KOPT-K1 (cell line): ENCODE results near the gene SGMS1.

Experiments used
- H3K27ac ChIP-seq: fragments of 200-600 bp; sonication (generic); 2 replicates; pipeline ENCODE4 v1.5.1; 2016; ENCODE audit warnings: antibody characterized with exemption, mild to moderate bottlenecking, low read depth, low read length; ENCODE audit not compliant: poor library complexity, severe bottlenecking
- H3K36me3 ChIP-seq: fragments of 200-600 bp; sonication (generic); 2 replicates; pipeline ENCODE4 v1.5.1; 2017; ENCODE audit warnings: antibody characterized with exemption, mild to moderate bottlenecking, low read length, moderate library complexity; ENCODE audit not compliant: insufficient read depth
- H3K9me3 ChIP-seq: fragments of 200-600 bp; sonication (generic); 2 replicates; pipeline ENCODE4 v1.5.1; 2017; ENCODE audit warnings: antibody characterized with exemption, low read length, mild to moderate bottlenecking; ENCODE audit not compliant: insufficient read depth, poor library complexity, severe bottlenecking

The SGMS1 gene

DNA sequence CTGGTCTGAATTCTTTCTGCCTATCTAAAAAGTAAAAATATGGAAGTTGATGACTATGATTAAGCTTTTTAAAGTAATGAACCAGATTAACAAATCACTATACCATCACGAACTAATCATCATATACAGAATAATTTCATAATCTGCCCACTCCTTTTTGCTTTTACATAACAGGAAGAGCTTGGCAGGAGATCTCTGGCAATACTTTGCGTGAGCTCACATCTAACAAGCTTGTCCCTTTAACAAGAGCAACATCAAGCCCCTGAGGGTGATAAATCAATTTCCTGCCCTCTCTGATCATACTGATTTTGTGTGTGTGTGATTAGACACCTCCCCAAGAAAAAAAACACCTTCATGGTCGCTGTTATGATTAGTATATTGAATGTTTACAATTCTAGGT, 228.9 kb downstream of the SGMS1 start:
- H3K36me3 ChIP-seq = no peaks in the 10 kb centered on the region
- H3K9me3 ChIP-seq = no peaks in the 10 kb centered on the region
- no peak overlapping the region for H3K27ac ChIP-seq

DNA sequence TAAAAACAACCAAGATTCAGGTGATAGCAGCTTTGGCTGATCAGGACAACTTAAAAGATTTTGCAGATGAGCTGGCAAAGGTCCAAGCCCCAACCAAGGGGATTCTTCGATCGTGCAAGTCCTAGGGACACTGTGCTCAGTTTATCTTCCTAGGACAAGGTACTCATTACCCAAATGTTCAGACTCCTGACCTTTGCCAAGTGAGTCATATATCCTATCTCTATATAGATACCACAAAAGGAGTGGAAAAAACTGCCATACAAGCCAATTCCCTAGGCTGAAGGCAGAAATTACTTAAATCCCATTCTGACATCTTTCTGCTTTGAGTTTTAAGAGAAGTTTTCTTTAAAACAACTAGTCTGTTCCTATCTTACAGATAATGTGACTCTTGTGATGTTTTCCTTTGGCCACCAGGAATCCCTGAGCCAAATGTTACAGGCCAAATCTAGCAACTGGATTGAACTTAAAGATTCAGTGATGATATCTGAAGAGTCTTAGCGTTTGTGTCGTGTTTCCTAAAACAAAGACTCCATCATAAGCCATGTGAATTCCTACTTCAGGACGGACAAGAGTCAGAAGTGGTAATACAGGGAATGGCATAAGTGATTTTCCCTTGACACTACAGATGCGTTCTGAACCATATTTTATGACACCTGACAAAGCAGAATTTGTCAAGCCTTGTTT, 229.8 kb downstream of the SGMS1 start:
- H3K9me3 ChIP-seq = no peaks in the 10 kb centered on the region
- H3K36me3 ChIP-seq = no peaks in the 10 kb centered on the region
- no peak overlapping the region for H3K27ac ChIP-seq

DNA sequence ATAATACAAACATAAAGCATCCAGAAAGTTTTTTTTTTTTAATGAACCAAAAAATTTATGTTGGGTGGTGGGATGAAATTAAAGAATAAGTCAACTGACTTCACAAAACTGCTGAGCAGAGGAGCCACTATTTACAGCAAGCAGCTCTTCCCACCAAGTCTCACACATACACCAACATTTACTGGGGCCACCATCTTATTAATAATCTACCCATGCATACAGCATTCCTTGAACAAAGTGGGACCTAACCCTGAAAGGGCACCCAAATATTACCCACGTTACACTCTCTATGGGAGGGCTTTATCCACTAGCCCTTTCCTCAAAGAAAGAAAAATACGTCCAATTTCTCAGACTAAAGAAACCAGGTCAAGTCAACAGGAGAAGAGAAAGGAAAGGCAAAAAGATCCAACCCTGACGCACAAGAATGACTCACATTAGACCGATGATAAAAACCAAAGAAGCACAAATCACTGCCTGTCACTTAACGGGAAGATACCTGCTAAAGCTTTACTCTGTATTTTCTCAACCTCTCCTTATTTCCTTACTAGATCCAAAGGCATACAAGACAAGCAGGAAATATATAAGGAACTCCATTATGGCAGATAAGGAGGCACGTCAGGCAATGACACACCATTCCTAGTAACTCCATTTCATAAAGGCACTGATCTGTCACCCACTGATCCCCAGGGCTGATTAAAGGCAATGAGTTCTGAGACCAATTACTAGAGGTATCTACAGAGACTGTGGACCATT, 230.6 kb downstream of the SGMS1 start:
- H3K27ac ChIP-seq = no peak overlapping the region
- H3K36me3 ChIP-seq = no peaks in the 10 kb centered on the region
- no peaks in the 10 kb centered on the region for H3K9me3 ChIP-seq

DNA sequence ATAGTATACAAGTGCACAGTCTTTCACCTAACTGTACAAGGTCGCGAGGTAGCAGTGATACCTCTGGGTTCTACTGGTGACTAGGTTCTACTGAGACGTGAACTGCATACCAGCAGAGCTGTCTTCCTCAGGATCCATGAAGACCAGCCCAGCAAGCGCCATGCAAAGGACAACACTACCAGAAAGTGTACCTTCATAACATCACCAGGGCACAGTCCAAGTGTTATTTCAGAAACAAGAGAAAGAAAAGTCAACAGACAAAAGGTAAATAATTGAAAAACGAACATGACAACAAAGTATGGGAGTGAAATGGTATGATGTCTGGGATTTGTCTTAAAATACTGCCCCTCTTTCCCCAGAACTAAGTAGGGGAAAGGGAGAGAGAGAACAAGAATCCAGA, 231.3 kb downstream of the SGMS1 start:
- Histone ChIP-seq H3K9me3 (no peaks in the 10 kb centered on the region), H3K36me3 (no peaks in the 10 kb centered on the region), H3K27ac (no peak overlapping the region)

GRCh38 chr10:50390302-50390701, 233.5 kb downstream of the SGMS1 start:
- Histone ChIP-seq H3K27ac (no peak overlapping the region), H3K36me3 (no peaks in the 10 kb centered on the region), H3K9me3 (no peaks in the 10 kb centered on the region)

DNA sequence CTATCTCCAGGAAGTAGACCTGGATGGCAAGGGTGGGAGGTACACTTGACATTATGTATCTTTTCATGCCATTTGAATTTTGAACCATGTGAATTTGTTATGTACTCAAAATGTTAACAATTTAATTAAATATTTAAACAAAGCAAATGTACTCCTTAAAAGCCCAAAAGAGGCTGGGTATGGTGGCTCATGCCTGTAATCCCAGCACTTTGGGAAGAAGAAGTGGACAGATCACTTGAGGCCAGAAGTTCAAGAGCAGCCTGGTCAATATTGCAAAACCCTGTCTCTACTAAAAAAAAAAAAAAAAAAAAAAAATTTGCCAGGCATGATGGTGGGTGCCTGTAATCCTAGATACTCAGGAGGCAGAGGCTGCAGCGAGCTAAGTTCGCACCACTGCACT, 235.6 kb downstream of the SGMS1 start:
- H3K27ac ChIP-seq = no peak overlapping the region
- H3K9me3 ChIP-seq = no peaks in the 10 kb centered on the region
- H3K36me3 ChIP-seq = no peaks in the 10 kb centered on the region

DNA sequence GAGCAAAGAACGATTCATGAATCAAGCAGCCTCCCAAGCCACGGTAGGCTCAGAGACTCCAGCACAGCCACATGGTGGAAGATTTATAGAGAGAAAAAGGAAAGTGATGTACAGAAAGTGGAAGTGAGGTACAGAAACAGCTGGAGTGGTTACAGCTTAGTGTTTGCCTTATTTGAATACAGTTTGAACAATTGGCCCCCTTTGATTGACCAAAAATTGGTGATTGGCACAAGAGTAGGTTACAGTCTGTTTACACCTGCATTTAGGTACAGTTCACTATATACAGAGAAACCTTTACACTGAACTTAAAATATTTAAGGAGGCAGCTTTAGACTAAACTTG, 236.1 kb downstream of the SGMS1 start:
- H3K36me3 ChIP-seq = no peaks in the 10 kb centered on the region
- H3K27ac ChIP-seq = no peak overlapping the region
- H3K9me3 ChIP-seq = no peaks in the 10 kb centered on the region

GRCh38 chr10:50387007-50387731, 236.6 kb downstream of the SGMS1 start:
- no peak overlapping the region for H3K27ac ChIP-seq
- H3K9me3 ChIP-seq = no peaks in the 10 kb centered on the region
- H3K36me3 ChIP-seq = no peaks in the 10 kb centered on the region

DNA sequence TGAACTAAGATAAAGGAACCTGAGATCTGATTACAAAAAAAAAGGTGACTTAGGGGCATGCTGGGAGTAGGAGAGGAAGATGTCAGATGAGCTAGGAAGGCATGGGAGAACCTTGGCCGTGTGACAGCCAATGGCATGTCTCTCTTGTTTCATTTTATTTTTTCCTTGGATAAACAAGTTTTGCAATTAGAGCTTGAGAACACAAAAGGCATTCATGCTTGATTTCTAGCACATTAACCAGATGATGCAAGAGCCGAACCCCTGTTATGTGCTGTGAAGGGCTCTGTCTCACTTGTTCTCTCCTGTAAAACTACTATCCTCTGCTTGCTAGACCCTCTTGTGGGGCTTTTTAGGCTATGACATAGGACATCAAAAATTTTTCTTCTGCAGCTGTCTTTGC, 238.1 kb downstream of the SGMS1 start:
- H3K36me3 ChIP-seq = no peaks in the 10 kb centered on the region
- no peaks in the 10 kb centered on the region for H3K9me3 ChIP-seq
- H3K27ac ChIP-seq = no peak overlapping the region

DNA sequence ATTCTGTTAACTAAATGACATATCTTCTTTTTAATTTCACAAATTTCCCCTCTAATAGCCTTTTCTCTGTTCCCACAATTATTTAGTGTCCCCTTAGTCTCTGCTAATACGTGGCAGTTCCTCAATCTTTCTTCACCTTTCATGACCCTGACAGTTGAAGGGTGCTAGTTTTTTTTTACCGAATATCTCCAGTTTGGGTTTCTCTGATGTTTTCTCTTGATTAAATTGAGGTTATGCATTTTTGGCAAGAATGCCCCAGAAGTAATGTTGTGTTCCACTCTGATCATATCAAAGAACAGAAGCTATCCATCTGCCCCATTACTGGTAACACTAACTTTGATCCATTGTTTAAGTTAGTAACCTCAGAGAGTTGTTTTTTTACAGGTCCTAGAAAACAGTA, 238.9 kb downstream of the SGMS1 start:
- Histone ChIP-seq H3K9me3 (no peaks in the 10 kb centered on the region), H3K36me3 (no peaks in the 10 kb centered on the region), H3K27ac (no peak overlapping the region)

- H3K36me3 ChIP-seq = no peaks in the 10 kb centered on the region
- no peaks in the 10 kb centered on the region for H3K9me3 ChIP-seq
- no peak overlapping the region for H3K27ac ChIP-seq
These were observed 239.5 kb downstream of the SGMS1 start for GRCh38 chr10:50384238-50384637.

- Histone ChIP-seq H3K27ac (no peak overlapping the region), H3K9me3 (no peaks in the 10 kb centered on the region), H3K36me3 (no peaks in the 10 kb centered on the region)
These were observed 241.2 kb downstream of the SGMS1 start for GRCh38 chr10:50382576-50383023.

GRCh38 chr10:50381642-50382041, 242.1 kb downstream of the SGMS1 start:
- H3K27ac ChIP-seq = no peak overlapping the region
- H3K36me3 ChIP-seq = no peaks in the 10 kb centered on the region
- H3K9me3 ChIP-seq = no peaks in the 10 kb centered on the region

GRCh38 chr10:50379616-50380015, 244.1 kb downstream of the SGMS1 start:
- H3K36me3 ChIP-seq = no peaks in the 10 kb centered on the region
- no peak overlapping the region for H3K27ac ChIP-seq
- H3K9me3 ChIP-seq = no peaks in the 10 kb centered on the region

DNA sequence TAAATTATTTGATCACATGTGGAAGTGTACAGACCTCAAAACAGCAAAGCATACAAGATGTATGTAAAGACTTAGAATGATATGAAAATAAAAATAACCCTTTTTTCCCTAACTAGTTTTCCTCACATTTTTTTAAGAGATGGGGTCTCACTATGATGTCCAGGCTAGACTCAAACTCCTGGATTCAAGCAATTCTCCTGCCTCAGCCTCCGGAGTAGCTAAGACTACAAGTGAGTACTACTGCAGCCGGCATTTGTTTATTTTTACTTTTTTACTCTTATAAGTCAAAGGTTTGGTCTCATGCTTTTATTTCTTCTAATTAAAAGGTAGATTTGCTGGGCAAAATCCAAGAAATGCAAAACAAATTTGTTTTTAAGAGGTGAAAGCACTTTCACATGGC, 248.0 kb downstream of the SGMS1 start:
- Histone ChIP-seq H3K36me3 (no peaks in the 10 kb centered on the region), H3K27ac (no peak overlapping the region), H3K9me3 (no peaks in the 10 kb centered on the region)
